Glutamatergic neuron (in vitro differentiated cells): ENCODE results near the gene FAM124A. TPM values are rescaled to one million over a fixed set of nuclear protein-coding genes. Genes with fewer than 3 reads are reported as not detected.

ENCODE experiments used
- DNase-seq: peaks from one replicate; pipeline ENCODE4 v3.0.0; 2022
- H3K27ac Mint-ChIP-seq: one replicate; pipeline ENCODE4 v1.8.0; 2020; ENCODE audit warnings: mild to moderate bottlenecking, mixed read lengths, inconsistent platforms; ENCODE audit not compliant: unreplicated experiment
- H3K27me3 Mint-ChIP-seq: one replicate; pipeline ENCODE4 v1.8.0; 2020; ENCODE audit warnings: mild to moderate bottlenecking, moderate library complexity, mixed read lengths, inconsistent platforms; ENCODE audit not compliant: unreplicated experiment
- H3K36me3 Mint-ChIP-seq: one replicate; pipeline ENCODE4 v1.8.0; 2020; ENCODE audit warnings: mild to moderate bottlenecking, mixed read lengths, inconsistent platforms; ENCODE audit not compliant: unreplicated experiment
- H3K4me1 Mint-ChIP-seq: one replicate; pipeline ENCODE4 v1.8.0; 2020; ENCODE audit warnings: mild to moderate bottlenecking, low read depth, mixed read lengths, inconsistent platforms; ENCODE audit not compliant: unreplicated experiment
- H3K4me3 Mint-ChIP-seq: one replicate; pipeline ENCODE4 v1.8.0; 2020; ENCODE audit warnings: mild to moderate bottlenecking, mixed read lengths, inconsistent platforms; ENCODE audit not compliant: unreplicated experiment
- H3K9me3 Mint-ChIP-seq: one replicate; pipeline ENCODE4 v1.8.0; 2020; ENCODE audit warnings: mild to moderate bottlenecking, moderate library complexity, mixed read lengths, inconsistent platforms; ENCODE audit not compliant: unreplicated experiment
- CTCF ChIP-seq: fragments of 200-600 bp; sonication (generic); IDR thresholded peaks from one replicate; pipeline ENCODE4 v1.5.0; 2021; ENCODE audit not compliant: partially characterized antibody, unreplicated experiment
- total RNA-seq: library from RNA; stranded (reverse); fragmentation: NEBNext Ultra II Directional; extraction: Animal tissue kit (Norgen Biotek cat#: 25700); gene quantifications from one replicate; pipeline ENCODE4 v1.2.1, GENCODE V29; 2021; ENCODE audit not compliant: unreplicated experiment

The FAM124A gene
- total RNA-seq, 1 donor from 2014 or later, result 3.7 TPM

GRCh38 chr13:51237887-51238286 is 15.7 kb downstream of the FAM124A start:
- Mint-ChIP-seq H3K4me3 (no peak overlapping the region), H3K36me3 (no peaks in the 10 kb centered on the region), H3K27me3 (no peaks in the 10 kb centered on the region), H3K27ac (no peak overlapping the region), H3K4me1 (peaks cover 10% of the 10 kb centered on the region), H3K9me3 (peaks cover 2% of the 10 kb centered on the region)
- no peak for TF ChIP-seq CTCF
- no peak for DNase-seq

- H3K27ac Mint-ChIP-seq, result no peak overlapping the region
- no peak for DNase-seq
- H3K36me3 Mint-ChIP-seq, result no peaks in the 10 kb centered on the region
- TF ChIP-seq CTCF, result no peak
- peaks cover 1% of the 10 kb centered on the region for H3K27me3 Mint-ChIP-seq
- no peak overlapping the region for H3K4me3 Mint-ChIP-seq
- peaks cover 7% of the 10 kb centered on the region for H3K4me1 Mint-ChIP-seq
- peaks cover 2% of the 10 kb centered on the region for H3K9me3 Mint-ChIP-seq
Observed at GRCh38 chr13:51240178-51240577, 18.0 kb downstream of the FAM124A start.

GRCh38 chr13:51240958-51241357 is 18.8 kb downstream of the FAM124A start:
- TF ChIP-seq CTCF, result no peak
- peaks cover under 1% of the 10 kb centered on the region for H3K9me3 Mint-ChIP-seq
- no peaks in the 10 kb centered on the region for H3K36me3 Mint-ChIP-seq
- H3K4me3 Mint-ChIP-seq, result no peak overlapping the region
- peaks cover 3% of the 10 kb centered on the region for H3K4me1 Mint-ChIP-seq
- H3K27ac Mint-ChIP-seq, result no peak overlapping the region
- peaks cover 1% of the 10 kb centered on the region for H3K27me3 Mint-ChIP-seq
- no peak for DNase-seq

- DNase-seq, result no peak
- no peak for TF ChIP-seq CTCF
- Mint-ChIP-seq H3K4me3 (no peak overlapping the region), H3K9me3 (no peaks in the 10 kb centered on the region), H3K27me3 (peaks cover 1% of the 10 kb centered on the region), H3K36me3 (no peaks in the 10 kb centered on the region), H3K27ac (no peak overlapping the region), H3K4me1 (no peaks in the 10 kb centered on the region)
Observed at GRCh38 chr13:51241720-51242119, 19.5 kb downstream of the FAM124A start.

- no peak overlapping the region for H3K4me3 Mint-ChIP-seq
- H3K27ac Mint-ChIP-seq, result no peak overlapping the region
- no peaks in the 10 kb centered on the region for H3K9me3 Mint-ChIP-seq
- DNase-seq, result no peak
- no peak for TF ChIP-seq CTCF
- no peaks in the 10 kb centered on the region for H3K36me3 Mint-ChIP-seq
- peaks cover 1% of the 10 kb centered on the region for H3K27me3 Mint-ChIP-seq
- no peaks in the 10 kb centered on the region for H3K4me1 Mint-ChIP-seq
Observed at GRCh38 chr13:51243227-51243626, 21.0 kb downstream of the FAM124A start.
